NCI-H1417 (cell line): ENCODE data around the gene PCP2.
"Not testable (repeated sequence)": the region's sequence is repeated elsewhere in the genome, so short reads cannot be mapped to it uniquely, and the experiment has no call there.

Source experiments
- DNase-seq, 3 experiments: peaks; one replicate each; lab custom pipeline; 2025; lab: John Stamatoyannopoulos, UW

PCP2 gene

GRCh38 chr19:7661744-7662538, 28.4 kb upstream of the PCP2 start:
- DNase-seq: no peak

- DNase-seq: peak in 2 of 3 experiments; percentile 23 to 76
These were observed 24.7 kb upstream of the PCP2 start for GRCh38 chr19:7658219-7658686.

- DNase-seq: no peak
These were observed 23.7 kb upstream of the PCP2 start for GRCh38 chr19:7657131-7657751.

- DNase-seq: no peak
These were observed 22.1 kb upstream of the PCP2 start for GRCh38 chr19:7655581-7655980.

- DNase-seq: peak in 1 of 3 experiments; percentile 4
These were observed 20.9 kb upstream of the PCP2 start for GRCh38 chr19:7654401-7654800.

DNA sequence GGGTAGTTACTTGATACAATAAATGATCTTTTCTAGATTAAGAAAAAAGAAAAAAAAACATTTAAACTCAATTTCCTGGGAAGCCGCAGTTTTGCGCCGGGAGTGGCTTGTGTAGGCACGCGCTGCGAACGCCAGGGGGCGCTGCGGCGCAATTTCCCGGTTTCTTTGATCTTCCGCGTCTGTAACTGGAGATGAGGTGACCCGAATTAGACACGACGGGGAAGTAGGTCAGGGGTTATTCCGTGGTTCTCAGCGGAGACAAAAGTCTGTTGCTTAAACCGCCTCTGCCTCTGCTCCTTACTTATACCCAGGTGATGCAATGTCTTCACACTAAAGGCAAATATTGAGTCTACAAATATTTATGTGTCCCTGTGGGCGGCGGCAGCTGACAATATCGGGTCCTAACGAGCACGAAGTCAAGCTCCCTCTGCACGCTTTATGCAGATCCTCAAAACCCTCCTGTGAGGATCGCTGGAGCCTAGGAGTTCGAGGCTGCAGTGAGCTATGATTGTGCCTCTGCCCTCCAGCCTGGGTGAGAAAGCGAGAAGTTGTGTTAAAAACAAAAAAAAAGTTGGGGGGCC, 18.6 kb upstream of the PCP2 start:
- DNase-seq: peak; percentile 67 to 91 (median 80)

- DNase-seq: no peak
These were observed 16.6 kb upstream of the PCP2 start for GRCh38 chr19:7650148-7650547.

DNA sequence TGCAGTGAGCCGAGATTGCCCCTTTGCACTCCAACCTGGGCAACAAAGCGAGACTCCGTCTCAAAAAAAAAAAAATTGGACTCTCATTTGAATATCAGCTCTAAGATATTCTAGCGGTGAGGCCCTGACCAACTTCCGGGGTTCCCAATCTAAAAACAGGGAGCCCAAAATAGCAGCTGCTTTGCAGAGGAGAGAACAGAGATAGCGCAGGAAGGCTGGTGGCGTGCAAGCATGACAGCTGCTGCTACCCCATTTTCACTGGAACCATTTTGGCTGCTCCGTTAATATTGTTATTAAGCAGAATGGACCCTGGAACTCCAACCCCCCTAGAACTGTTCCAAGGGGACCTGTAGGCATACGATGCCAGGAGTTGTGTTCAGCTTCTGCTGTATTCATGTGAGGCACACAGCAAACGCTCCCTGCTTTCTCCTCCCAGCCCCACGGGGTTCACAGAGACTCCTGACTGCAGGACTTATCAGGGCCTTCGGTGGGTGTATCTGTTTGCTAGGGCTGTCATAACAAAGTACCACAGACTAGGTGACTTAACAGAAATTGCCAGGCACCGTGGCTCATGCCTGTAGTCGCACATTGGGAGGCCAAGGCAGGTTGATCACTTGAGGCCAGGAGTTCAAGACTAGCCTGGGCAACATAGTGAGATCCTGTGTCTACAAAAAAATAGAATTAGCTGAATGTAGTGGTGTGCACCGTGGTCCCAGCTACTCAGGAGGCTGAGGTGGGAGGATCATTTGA, 14.9 kb upstream of the PCP2 start:
- DNase-seq: no peak

DNA sequence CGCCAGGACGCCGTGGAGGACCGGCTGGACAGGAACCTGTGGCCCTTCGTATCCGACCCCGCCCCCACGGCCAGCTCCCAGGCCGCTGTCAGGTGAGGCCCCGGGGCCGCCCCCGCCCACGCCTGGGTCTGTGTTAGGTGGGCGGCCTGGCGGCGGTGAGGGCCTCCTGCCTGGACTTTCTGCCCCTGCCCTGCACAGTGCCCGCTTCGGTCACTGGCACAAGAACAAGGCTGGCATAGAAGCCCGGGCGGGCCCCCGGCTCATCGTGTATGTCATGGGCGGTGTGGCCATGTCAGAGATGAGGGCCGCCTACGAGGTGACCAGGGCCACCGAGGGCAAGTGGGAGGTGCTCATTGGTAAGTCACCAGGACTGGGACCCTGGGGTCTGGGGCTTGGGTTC, 13.6 kb upstream of the PCP2 start:
- no peak for DNase-seq

GRCh38 chr19:7646426-7646700, 12.8 kb upstream of the PCP2 start:
- DNase-seq: no peak

- DNase-seq: no peak
These were observed 12.3 kb upstream of the PCP2 start for GRCh38 chr19:7645656-7646425.

- DNase-seq: no peak
These were observed 11.6 kb upstream of the PCP2 start for GRCh38 chr19:7645163-7645562.

DNA sequence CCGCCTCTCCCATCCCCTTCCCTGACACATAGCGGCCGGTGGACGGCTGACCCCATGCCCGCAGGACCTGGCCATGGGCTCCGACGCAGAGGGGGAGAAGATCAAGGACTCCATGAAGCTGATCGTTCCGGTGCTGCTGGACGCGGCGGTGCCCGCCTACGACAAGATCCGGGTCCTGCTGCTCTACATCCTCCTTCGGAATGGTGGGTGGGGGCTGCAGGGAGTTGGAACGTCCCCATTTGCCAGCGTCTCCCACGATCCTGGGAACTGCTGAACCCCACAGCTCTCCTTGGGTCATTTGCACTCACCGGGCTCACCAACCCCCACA, 11.0 kb upstream of the PCP2 start:
- DNase-seq: no peak

DNA sequence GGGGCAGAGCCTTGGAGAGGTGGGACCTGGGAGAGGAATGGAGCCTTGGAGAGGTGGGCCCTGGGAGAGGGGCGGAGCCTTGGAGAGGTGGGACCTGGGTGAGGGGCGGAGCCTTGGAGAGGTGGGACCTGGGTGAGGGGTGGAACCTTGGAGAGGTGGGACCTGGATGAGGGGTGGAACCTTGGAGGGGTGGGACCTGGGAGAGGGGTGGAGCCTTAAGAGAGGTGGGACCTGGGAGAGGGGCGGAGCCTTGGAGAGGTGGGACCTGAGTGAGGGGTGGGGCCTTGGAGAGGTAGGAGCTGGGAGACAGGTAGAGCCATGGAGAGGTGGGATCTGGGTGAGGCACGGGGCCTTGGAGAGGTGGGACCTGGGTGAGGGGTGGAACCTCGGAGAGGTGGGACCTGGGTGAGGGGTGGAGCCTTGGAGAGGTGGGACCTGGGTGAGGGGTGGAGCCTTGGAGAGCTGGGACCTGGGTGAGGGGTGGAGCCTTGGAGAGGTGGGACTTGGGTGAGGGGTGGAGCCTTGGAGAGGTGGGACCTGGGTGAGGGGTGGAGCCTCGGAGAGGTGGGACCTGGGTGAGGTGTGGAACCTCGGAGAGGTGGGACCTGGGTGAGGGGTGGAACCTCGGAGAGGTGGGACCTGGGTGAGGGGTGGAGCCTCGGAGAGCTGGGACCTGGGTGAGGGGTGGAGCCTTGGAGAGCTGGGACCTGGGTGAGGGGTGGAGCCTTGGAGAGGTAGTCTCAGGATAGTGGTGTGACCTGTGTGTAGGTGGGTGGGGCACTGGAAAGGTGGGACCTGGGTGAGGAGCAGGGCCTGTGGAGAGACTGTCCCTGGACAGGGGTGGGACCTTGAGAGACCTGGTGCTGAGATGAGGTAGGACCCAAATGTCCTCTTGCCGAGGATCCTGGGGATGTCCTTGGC, 10.4 kb upstream of the PCP2 start:
- DNase-seq: not testable (repeated sequence)

DNA sequence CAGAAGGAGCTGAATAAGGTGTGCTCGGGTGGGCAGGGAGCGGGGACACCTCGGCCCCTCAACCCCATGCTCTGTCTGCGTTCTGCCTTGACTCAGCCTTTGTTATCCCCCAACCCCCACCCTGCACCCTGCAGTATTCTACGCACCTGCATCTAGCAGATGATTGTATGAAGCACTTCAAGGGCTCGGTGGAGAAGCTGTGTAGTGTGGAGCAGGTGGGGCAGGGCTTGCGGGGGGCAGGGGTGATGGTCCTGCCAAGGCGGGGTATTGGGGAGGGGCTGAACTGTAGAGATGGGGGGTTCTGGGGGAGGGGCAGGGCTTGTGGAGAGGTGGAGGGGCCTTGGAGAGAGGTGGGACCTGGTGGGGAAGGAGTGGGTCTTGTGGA, 9.5 kb upstream of the PCP2 start:
- DNase-seq: no peak

GRCh38 chr19:7642295-7643030, 8.9 kb upstream of the PCP2 start:
- DNase-seq: no peak

GRCh38 chr19:7641290-7642276, 8.1 kb upstream of the PCP2 start:
- DNase-seq: no peak

GRCh38 chr19:7640803-7641202, 7.3 kb upstream of the PCP2 start:
- DNase-seq: no peak

DNA sequence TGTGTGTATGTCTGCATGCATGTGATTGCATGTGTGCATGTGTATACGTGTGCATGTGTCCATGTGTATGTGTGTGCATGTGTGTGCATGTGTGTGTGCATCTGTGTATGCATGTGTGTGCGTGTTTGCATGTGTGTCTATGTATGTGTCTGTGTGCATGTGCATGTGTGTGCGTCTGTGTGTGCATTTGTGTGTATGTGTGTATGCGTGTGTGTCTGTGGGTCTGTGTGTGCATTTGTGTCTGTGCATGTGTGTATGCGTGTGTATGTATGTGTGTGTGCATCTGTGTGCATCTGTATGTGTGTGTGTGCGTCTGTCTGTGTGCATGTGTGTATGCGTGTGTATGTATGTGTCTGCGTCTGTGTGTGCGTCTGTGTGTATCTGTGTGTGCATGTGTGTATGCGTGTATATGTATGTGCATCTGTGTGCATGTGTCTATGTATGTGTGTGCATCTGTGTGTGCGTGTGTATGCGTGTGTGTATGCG, 6.4 kb upstream of the PCP2 start:
- DNase-seq: no peak
